Hematopoietic multipotent progenitor cell (in vitro differentiated cells): Measurements from ENCODE around the gene ADGRL2. TPM values are rescaled to one million over a fixed set of nuclear protein-coding genes. Genes with fewer than 3 reads are reported as not detected.

ENCODE experiments used
- DNase-seq, 3 donors: peaks; one replicate each; pipeline ENCODE4 v3.0.0-alpha.2; 2011 to 2015; ENCODE audit warnings: low read depth in 2 of 3, low spot score in 2 of 3
- total RNA-seq: library from RNA; depleted of rRNA; stranded (reverse); fragments of >200 nt; gene quantifications from one replicate; pipeline ENCODE4 v1.2.3, GENCODE V29; 2012

The ADGRL2 gene
- total RNA-seq, 1 donor, result under 0.01 TPM

DNA sequence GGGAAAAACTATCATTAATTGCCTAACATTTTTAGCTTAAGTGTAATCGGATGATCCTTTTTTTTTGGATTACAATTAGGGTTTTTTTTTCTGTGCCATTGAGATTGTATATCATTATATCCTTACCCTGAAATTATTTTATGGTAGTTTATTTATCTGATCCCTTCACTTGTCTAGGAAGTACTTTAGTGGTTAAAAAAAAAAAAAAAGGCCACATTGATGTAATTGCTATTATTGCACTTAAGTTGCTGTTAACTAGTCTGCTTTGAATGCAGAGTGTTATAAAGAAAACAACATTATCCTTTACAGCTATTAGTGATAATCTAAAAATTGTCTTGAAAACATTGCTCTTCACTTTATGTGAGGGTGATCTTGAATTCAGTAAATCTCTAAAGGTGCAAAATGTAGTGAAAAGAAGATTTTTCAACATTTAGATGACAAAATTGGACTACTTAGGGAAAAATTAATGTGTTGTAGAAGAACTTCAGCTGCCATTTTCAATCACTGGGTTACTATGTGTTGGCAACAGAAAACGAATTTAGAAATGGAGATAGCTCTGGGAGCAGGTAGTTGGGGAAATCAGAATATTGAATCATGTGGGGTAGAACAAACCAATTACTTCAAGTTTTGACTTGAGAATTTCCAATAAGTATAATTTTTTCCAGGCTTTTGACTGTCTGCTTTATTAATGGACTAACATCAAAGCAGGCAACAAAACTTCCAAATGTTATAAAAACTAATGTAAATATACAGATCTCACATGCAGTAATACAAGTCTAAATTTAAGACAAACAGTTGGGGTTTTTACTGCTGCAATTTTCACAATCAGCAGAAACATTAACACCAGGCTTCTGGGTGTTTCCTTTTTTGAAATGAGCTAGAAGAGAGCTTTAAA, 5.0 kb downstream of the ADGRL2 start:
- DNase-seq, result no peak

DNA sequence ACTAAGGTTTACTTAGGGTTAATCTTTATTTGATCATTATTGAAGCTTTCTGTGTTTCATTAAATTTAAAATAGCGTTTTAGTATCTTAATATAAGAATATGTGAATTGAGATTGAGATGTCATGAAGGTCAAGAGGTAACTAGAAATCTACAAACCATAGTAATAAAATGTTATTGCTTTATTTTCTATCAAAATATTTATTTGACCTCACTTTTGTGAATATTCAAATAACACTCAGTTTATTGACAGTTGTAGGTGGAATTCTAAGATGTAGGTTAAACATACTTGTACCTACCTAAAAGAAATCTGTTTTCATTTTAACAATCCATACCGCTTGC, 5.7 kb downstream of the ADGRL2 start:
- no peak for DNase-seq

DNA sequence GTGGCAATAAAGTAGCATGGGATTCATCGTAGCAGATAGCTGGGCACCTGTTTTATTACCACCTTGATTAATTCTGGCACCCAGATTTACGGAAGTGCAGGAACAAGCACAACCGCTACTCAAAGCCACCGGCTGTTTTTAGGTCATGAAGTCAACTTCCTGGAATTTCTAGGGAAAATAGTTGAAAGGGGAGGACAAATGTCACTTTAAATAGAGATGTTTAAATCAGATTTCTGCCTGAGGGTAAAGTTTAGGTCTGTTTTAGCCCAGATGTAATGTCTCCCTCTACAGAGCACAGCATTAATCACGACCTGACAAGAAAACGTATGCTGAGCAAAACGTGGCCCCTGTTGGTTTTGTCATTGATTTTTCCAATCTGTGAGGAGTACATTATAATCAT, 8.0 kb downstream of the ADGRL2 start:
- DNase-seq, result no peak

DNA sequence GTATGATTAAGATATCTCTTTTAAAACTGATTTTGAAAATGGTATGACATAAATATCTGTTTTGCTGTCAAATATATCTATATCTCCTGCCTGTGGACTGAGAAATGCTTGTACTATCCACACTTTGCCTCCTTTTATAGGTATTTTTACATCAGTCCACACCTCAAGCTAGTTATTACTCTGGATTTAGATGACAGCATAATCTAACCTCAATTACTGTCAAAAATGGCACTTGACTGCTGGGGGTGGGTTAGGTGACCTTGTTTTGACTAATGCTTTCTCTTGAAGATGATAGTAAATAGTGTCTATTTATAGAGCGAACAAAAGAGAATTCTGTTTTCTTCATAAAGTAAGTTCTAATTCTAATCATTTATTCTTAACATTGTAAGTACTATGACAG, 9.1 kb downstream of the ADGRL2 start:
- no peak for DNase-seq

DNA sequence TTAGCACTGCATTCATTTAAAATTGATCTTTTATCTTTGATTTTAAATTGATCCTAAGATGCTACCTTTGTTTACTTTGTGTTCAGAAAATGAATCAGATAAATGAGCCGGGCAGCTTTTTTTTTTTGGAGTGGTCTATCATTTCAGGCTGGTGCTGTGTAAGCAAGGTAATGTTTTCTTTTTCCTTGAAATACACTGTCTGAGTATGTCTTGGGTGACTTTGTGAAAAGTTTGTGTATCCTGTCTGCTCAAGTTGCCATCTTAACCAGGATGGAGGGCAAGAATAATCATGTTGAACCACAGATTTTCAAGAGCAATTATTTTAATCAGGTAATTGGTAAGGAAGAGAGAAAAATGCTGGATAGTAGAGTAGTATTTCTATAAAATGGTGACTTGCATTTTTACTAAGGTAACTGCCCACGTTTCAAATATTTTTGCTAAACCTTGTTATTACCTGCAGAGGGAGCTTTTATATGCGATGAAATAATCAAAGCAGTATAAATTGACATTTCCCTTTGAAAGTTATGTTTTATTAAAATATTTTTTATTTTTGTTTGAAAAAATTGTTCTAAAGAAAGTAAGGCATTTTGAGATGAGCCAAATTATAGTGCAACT, 11.1 kb downstream of the ADGRL2 start:
- no peak for DNase-seq

DNA sequence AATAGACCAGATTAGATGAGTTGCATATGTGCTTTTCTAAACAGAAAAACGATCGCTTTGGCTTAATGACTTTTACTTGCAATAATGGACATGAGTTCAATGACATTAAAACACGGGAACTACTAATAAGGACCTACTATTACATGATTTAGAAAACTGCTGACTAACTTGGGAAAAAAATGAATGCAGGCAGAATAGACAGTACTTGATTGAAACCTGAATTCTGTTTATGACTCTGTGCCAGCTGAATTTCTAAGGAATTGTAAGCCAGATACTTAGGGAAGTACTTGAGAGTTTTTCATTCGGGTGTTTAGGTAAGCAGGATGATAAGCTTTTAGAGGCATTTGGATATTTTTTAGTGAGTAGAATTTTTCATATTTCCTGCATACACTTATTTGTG, 12.0 kb downstream of the ADGRL2 start:
- DNase-seq, result no peak

DNA sequence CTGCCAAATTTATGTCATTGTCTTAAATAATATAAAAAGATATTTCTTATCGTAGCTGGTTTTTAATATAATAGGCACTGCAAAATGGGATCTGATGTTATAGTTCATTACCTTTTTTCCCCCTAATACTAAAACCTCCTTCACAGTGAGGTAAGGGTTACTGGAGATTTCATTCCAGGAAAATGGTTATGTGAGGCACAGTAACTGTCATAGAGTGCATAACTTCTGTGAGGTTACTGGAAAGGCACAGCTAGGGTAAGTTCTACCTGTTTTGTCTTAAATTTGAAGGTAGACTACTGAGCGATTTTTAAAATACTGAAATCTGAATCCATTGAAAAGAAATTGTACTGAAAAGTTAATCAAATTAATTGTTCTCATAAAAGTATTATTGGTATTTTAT, 13.0 kb downstream of the ADGRL2 start:
- DNase-seq, result no peak

DNA sequence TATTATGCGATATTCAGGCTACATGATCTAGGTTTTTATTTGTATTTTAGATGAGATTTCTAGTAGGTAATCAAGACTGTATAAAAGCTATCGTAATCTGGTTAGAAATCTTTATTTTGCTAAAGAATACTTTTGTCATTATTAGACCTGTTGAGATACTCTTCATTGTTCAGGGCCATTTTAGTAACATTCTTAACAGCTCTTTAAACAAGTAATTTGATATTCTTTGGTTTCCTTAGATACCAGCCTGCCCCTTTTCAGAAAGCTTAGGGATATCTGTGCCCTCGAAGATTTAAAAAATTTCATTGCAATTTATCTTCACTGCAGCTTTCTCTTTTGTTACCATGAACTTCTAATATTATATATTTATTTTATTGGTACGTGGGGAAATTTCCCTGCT, 18.9 kb downstream of the ADGRL2 start:
- no peak for DNase-seq

DNA sequence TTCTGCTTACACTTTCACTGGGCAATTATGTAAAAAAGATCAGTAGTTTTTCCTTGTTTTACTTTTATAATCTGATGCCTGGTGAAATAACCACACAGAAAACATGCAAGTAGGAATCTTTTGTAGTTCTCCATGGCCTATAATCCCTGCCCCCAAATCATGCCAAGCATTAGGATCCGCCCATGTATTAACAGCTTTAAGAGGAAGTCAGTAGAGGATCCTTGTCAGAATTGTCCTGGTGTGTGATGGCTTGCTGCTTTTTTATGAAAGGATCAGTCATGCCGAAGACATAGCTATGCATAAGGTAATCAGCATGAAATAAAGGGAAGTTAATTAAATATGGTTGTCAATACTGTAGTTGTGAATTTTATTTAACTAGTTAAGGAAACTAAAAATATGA, 20.0 kb downstream of the ADGRL2 start:
- no peak for DNase-seq

DNA sequence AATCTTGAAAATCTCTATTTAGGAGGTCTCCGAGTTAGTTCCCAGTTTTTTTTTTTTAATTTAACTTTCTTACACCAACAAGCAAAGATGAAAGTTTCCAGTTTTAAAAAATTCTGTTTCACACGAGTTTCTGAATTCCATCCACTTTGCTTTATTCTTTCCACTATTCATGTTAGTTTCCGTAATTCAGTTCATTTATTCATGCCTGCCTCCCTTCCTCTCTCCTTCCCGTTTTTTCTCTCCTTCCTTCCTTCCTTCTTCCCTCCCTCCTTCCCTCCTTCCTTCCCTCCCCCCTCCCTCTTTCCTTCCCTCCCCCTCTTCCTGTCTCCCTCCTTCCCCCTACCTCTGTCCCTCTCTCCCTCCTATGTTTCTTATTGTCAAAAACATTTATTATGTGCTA, 22.3 kb downstream of the ADGRL2 start:
- DNase-seq, result no peak

DNA sequence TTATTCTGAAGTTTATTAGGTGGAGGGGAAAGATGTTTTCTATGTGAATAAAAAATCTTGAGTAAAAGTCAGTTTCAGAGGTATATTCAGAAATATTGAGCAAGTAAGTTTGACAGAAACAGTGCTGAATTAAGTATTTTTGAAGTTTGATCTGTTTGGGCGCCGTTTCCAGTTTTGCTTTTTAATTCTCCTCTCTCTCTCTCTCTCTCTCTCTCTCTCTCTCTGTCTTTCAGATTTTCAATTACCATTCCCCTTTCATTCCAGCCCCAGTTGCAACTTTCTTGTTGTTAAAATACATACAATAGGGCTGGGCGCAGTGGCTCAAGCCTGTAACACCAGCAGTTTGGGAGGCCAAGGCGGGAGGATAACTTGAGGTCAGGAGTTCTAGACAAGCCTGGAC, 24.0 kb downstream of the ADGRL2 start:
- no peak for DNase-seq

DNA sequence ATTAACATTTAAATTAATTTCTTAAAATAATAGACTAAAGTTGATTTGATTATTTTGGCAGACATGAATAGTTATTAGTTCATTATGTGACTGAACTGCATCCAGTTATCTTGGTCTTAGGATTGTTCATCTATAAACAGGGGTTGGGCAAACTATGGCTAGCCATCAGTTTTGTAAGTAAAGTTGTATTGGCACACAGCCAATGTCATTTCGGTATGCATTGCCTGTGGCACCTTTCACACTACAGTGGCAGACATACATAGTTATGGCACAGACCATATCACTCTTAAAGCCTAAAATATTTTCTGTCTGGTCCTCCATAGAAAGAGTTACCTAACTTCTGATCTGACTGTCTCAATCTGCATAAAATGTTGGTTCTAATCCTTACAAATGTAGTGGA, 27.2 kb downstream of the ADGRL2 start:
- no peak for DNase-seq

DNA sequence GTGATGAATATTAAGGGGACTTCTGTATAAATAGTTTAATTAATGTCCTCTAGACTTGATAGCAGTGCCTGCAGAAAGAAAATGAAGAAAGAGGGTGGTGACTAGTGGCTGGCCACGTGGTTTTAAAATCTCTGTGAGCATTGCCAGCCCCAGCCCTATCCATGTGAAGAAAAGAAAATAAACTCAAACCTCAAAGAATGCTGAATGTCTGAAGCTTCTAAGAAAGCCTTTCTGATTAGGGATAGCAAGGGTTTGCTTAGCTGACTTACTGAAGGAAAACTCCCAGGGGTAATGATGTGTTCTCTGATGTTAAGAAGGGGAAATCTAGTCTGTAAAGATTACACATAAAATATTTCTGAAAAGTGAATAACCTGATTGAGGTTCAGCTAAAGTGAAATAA, 31.8 kb downstream of the ADGRL2 start:
- DNase-seq, result no peak

DNA sequence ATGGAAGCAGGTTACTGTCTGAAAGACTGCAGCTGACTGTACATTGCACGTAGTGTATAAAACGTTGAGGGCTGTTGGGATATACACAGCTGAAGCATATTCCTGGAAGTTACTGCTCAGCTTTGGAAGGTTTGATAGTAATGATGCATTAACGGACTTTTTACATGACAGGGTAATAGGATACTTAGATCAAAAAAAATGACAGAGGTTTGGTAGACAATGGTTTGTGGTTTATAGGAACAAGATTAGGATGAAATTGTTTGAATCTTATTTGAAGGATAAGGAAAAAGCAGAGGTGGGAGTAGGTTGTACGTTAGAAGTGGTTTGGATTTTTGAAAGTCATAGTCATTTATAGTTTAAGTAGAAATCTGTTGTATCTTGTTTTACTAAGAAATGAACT, 33.0 kb downstream of the ADGRL2 start:
- no peak for DNase-seq

DNA sequence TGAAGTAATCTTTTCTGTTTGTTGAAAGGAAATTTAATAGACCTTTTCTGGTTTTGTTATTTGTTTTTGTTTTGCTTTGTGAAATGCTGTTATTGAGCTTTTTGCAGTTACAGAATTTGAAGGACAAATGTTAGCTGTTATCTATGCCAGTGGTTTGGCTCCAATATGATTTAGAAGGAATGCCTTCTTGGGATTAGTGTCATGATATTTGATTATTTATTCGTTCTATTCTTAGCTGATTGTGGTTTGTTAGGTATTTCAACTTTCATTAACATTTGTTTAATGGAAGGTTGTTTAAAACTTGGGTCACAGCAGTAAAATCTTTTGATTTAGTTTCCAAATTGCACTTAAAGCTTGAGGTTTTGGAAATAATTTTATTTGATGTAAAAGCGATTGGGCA, 33.5 kb downstream of the ADGRL2 start:
- no peak for DNase-seq

DNA sequence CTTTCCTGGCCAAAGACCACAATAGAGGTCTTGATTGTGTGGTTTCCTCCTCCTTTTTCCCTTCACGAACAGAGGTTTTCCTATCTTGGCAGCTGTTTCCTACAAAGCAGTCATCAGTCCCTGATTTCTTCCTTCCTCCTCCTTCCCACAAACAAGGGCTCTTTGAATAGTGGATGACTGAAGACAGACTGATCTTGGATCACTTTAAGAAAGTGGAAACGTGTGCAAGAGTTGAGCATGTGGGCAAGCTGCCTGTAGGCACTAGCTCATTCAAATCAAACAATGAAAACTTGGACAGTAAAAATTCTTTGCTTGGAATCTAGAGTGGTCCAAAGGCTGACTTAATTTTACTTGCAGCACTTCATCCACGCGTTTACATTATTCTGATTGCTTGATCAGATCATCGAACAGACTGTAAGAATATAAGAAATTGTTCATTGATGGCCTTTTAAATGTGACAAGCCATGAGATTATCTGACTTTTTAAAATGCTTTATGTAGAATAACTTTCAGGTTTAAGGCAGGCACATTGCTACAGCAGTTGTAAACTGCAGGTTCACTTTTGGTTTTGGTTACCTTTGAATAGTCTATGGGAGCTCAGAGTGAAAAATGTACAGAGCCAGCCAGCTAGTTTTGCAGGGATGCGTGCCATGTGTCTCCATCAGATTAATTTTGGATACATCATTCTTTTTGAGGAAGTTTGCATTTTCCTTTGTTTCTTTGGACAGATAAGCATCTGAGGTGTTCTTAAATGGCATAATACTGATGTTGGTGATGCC, 34.4 kb downstream of the ADGRL2 start:
- DNase-seq, result peak in 2 of 3 donors; percentile 5 to 14

DNA sequence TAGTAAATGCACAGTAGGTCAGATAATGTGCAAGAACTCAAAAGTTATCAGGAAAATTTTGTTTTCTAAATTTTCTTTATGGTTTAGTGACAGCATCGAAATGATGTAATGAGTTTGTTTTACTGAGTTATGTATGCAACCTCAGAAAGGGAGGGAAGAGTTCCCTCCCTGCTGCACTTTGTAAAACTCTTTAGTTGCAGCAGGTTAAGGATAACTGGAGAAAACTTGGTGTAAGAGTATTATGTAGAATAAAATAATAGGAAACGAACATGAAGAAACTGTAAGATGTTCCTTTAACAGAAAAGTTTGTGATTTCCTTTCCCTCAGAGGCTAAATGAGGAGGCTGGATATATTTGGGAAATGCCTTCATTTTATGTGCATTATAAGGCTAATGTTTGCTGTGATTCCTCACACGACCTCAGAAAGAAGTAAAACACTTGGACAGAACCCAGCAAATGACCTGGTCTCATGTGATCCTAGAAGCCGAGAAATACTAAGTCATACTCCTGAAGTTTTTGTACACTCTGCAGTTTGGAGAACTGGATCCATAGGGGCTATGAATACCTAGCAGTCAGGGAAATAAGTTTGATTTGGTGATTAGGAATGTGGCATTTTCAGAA, 35.4 kb downstream of the ADGRL2 start:
- no peak for DNase-seq

DNA sequence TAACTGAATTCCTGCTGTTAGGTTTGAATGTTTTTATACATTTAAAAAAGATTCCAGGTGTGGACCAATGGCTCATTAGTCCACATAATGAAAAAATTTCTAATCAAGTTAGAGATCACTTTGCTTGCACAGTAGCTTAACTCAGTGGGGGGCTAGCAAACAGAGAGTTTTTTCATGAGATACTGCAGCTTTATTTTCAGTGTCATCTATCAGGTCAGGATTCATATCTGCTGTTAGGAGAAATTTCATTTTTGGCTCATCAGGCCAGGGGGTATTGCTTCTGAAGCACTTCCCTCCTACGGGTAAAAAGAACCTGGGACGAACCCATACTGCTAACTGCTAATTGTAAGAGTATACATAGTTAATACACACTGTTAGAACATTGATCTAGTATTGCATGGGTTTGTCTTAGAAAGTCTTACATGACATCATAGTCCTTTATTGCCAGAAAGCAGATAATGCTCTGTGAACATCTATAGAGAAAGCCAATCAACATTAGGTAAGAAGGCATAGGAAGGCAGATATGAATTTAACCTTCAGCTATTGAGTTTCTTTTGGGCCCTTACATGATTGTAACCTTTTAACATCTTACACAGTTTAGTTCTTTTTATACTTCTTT, 38.0 kb downstream of the ADGRL2 start:
- DNase-seq, result no peak

DNA sequence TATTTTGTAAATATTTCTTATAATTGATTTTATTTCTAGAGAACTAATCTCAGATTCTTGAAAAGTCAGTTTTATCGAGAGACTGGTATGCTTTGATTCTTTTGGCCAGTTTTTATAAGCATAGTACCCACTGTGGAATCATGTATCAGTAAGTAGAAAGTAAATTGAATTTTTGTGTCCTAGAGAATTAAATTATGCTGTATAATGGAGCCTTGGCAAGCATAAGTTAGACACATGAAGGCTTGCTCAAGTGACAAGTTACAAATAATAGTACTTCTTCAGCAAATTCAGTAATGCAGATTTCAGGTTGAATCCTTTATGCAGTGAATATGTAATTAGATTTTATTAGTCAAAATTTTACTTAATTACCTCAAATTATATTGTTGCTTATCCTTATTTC, 40.1 kb downstream of the ADGRL2 start:
- no peak for DNase-seq

DNA sequence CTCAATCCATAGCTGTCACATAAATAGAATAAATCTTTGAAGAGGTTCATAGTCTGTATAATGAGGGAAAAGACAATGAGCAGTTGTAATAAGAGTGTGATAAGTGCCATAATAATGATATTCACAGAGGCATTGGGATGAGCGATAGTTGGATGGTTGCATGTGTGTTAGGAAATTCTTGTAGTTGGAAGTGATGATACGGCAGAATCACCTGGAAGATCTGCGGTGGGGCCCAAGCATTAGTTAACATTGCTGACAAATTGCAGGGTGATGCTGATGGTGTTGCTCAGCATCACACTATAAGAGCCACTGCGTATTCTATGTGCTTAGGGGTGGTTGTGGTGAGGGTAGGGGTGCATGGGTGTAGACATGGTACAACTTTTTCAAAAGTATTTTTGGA, 41.1 kb downstream of the ADGRL2 start:
- no peak for DNase-seq

DNA sequence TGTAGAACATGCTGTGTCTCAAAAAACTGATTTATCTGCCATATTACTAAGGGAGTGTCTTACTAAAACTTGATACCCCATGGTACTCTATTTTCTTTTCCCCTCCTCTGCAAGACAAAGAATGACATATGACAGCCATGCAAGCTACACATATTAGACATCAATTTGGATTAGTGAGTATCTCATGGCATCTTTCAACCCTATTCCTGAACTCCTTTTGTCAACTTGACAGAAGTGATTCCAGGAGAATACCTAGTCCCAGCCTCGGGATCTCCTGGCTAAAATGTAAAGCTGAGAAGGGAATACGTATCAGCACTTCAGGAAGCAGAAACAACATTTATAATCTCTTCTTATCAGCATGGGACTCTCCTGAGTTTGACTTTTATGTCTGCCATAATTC, 43.7 kb downstream of the ADGRL2 start:
- no peak for DNase-seq
